ENCODE results near the gene GPR39. TPM values are rescaled to one million over a fixed set of nuclear protein-coding genes. Genes with fewer than 3 reads are reported as not detected.

Gene GPR39
- total and polyA plus RNA-seq, 8 donors = 0.87 to 16.0 (median 5.5) TPM; not detected in 1

- no peak for DNase-seq
- no peaks in the 10 kb centered on the region for H3K9me3 ChIP-seq
- H3K4me3 ChIP-seq = no peak overlapping the region
- no peak overlapping the region for H3K27ac ChIP-seq
- H3K27me3 ChIP-seq = no peaks in the 10 kb centered on the region
- TF ChIP-seq POLR2A (IDR thresholded peaks at IDR 0.05) = no peak
- TF ChIP-seq EP300 (IDR thresholded peaks at IDR 0.05) = no peak
- no peak for TF ChIP-seq CTCF (IDR thresholded peaks at IDR 0.05)
- no peak for TF ChIP-seq POLR2AphosphoS5 (IDR thresholded peaks at IDR 0.05)
- WGBS, 5 donors = 86 to 96% (median 92%) methylated on average over 2 of the region's 2 CpGs
- intact Hi-C loops (cut with DNase I; ENCODE audit: low total_unique reads) = no loop called here
- no peaks in the 10 kb centered on the region for H3K36me3 ChIP-seq
- H3K4me1 ChIP-seq = no peaks in the 10 kb centered on the region
Measured at GRCh38 chr2:132401326-132401725, 15.3 kb upstream of the GPR39 start.

- Histone ChIP-seq H3K4me1 (peaks cover 0 to 15% (median 3%) of the 10 kb centered on the region in 4 donors), H3K4me3 (no peak overlapping the region), H3K27ac (no peak overlapping the region), H3K27me3 (no peaks in the 10 kb centered on the region), H3K9me3 (no peaks in the 10 kb centered on the region), H3K36me3 (no peaks in the 10 kb centered on the region)
- WGBS, 5 donors = 60 to 76% (median 69%) methylated on average over 4 of the region's 4 CpGs
- no peak for TF ChIP-seq POLR2AphosphoS5 (IDR thresholded peaks at IDR 0.05)
- no peak for TF ChIP-seq POLR2A (IDR thresholded peaks at IDR 0.05)
- no peak for TF ChIP-seq EP300 (IDR thresholded peaks at IDR 0.05)
- TF ChIP-seq CTCF (IDR thresholded peaks at IDR 0.05) = no peak
- DNase-seq = no peak
- intact Hi-C loops (cut with DNase I; ENCODE audit: low total_unique reads) = no loop called here
Measured at GRCh38 chr2:132403146-132403545, 13.5 kb upstream of the GPR39 start.

- Histone ChIP-seq H3K36me3 (no peaks in the 10 kb centered on the region), H3K27me3 (no peaks in the 10 kb centered on the region), H3K9me3 (no peaks in the 10 kb centered on the region), H3K27ac (no peak overlapping the region), H3K4me1 (peaks cover 0 to 21% (median 9%) of the 10 kb centered on the region in 4 donors), H3K4me3 (no peak overlapping the region)
- 30 to 61% (median 43%) methylated on average over 8 of the region's 8 CpGs for WGBS, 5 donors
- intact Hi-C loops (cut with DNase I; ENCODE audit: low total_unique reads) = no loop called here
- peak in 1 of 2 donors; percentile 36 for DNase-seq
- TF ChIP-seq CTCF (IDR thresholded peaks at IDR 0.05) (no peak), EP300 (IDR thresholded peaks at IDR 0.05) (no peak), POLR2AphosphoS5 (IDR thresholded peaks at IDR 0.05) (no peak), POLR2A (IDR thresholded peaks at IDR 0.05) (no peak)
Measured at GRCh38 chr2:132404056-132404455, 12.5 kb upstream of the GPR39 start.

GRCh38 chr2:132407784-132408183 lies 8.8 kb upstream of the GPR39 start:
- intact Hi-C loops (cut with DNase I; ENCODE audit: low total_unique reads) = no loop called here
- no peaks in the 10 kb centered on the region for H3K9me3 ChIP-seq
- H3K36me3 ChIP-seq = no peaks in the 10 kb centered on the region
- H3K4me1 ChIP-seq = peaks cover 0 to 21% (median 9%) of the 10 kb centered on the region in 4 donors
- 21 to 43% (median 27%) methylated on average over 2 of the region's 2 CpGs for WGBS, 5 donors
- TF ChIP-seq POLR2AphosphoS5 (IDR thresholded peaks at IDR 0.05) (peak in 1 of 3 donors; percentile 27), CTCF (IDR thresholded peaks at IDR 0.05) (no peak), EP300 (IDR thresholded peaks at IDR 0.05) (no peak), POLR2A (IDR thresholded peaks at IDR 0.05) (no peak)
- H3K27me3 ChIP-seq = no peaks in the 10 kb centered on the region
- no peak overlapping the region for H3K4me3 ChIP-seq
- DNase-seq = peak in 1 of 2 donors; percentile 53
- H3K27ac ChIP-seq = peak overlapping the region in 3 of 5 donors; percentile 3 to 48 (median 28)
